Lower lobe of right lung (tissue), 2 donors: ENCODE measurements around the gene SLC2A5. TPM values are rescaled to one million over a fixed set of nuclear protein-coding genes. Genes with fewer than 3 reads are reported as not detected.
A peak's percentile ranks its signal among the peaks of the same experiment; 100 is the strongest.

Experiments
- ATAC-seq, 2 donors: fragments of 200-7000 bp; cut with Tn5 transposase; one replicate each; pipeline ENCODE4 v1.9.1; 2020 to 2022; ENCODE audit warnings: mild to moderate bottlenecking in 2 of 2, moderate library complexity in 2 of 2
- DNase-seq: peaks from one replicate; pipeline ENCODE4 v3.0.0-alpha.2; 2020
- H3K27ac ChIP-seq: fragments of 200-600 bp; one replicate; pipeline ENCODE4 v1.8.0; 2022
- H3K27me3 ChIP-seq: fragments of 200-600 bp; one replicate; pipeline ENCODE4 v1.8.0; 2022; ENCODE audit warnings: low read depth
- H3K36me3 ChIP-seq: fragments of 200-600 bp; one replicate; pipeline ENCODE4 v1.8.0; 2022; ENCODE audit warnings: mild to moderate bottlenecking
- H3K4me1 ChIP-seq: fragments of 200-600 bp; one replicate; pipeline ENCODE4 v1.8.0; 2022
- H3K4me3 ChIP-seq: fragments of 200-600 bp; one replicate; pipeline ENCODE4 v1.8.0; 2022; ENCODE audit warnings: mild to moderate bottlenecking
- H3K9me3 ChIP-seq: fragments of 200-600 bp; one replicate; pipeline ENCODE4 v1.8.0; 2022
- intact Hi-C: fragments of 100-400 bp; cut with DNase I; formaldehyde crosslinking; loops from one replicate; pipeline ENCODE4 v1.11.0; 2022
- total RNA-seq: library from RNA; stranded (reverse); fragmentation: NEBNext Ultra II Directional; extraction: Animal tissue kit (Norgen Biotek cat#: 25700); gene quantifications from one replicate; pipeline ENCODE4 v1.2.1, GENCODE V29; 2021
- TF ChIP-seq, protein P1 (sequence below): fragments of 200-600 bp; IDR thresholded peaks from one replicate; pipeline ENCODE4 v1.8.0; 2022; ENCODE audit warnings: antibody characterized with exemption, mild to moderate bottlenecking
- donor health status: DM: no; HTN: yes; CAD: no; lungs with severe emphysema.

SLC2A5 gene
- total RNA-seq, 1 donor from 2014 or later, result 1.7 TPM

DNA sequence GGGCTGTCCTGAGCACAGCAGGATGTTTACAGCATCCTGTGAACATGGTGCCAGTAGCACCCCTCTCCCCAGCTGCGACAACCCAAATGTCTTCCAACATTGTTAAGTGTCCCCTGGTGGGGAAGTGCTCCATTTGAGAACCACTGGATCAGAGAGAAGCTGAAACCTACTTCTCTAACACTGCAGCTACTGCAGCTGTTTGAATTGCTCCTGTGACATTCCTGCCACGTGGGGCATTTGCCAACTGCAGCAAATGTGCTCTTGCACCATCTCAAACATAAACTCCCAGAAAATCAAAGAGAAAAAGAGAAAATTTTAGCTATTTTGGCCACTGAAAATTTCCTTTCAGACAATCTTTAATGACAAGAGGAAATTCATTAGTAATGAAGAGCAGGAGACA, 11.0 kb downstream of the SLC2A5 start:
- intact Hi-C loops, result no loop called here
- ATAC-seq, result no peak
- Histone ChIP-seq H3K9me3 (no peaks in the 10 kb centered on the region), H3K27me3 (no peaks in the 10 kb centered on the region), H3K4me3 (no peak overlapping the region), H3K36me3 (no peaks in the 10 kb centered on the region), H3K27ac (no peak overlapping the region), H3K4me1 (peaks cover 6% of the 10 kb centered on the region)
- no peak for DNase-seq
- TF ChIP-seq, protein P1, sequence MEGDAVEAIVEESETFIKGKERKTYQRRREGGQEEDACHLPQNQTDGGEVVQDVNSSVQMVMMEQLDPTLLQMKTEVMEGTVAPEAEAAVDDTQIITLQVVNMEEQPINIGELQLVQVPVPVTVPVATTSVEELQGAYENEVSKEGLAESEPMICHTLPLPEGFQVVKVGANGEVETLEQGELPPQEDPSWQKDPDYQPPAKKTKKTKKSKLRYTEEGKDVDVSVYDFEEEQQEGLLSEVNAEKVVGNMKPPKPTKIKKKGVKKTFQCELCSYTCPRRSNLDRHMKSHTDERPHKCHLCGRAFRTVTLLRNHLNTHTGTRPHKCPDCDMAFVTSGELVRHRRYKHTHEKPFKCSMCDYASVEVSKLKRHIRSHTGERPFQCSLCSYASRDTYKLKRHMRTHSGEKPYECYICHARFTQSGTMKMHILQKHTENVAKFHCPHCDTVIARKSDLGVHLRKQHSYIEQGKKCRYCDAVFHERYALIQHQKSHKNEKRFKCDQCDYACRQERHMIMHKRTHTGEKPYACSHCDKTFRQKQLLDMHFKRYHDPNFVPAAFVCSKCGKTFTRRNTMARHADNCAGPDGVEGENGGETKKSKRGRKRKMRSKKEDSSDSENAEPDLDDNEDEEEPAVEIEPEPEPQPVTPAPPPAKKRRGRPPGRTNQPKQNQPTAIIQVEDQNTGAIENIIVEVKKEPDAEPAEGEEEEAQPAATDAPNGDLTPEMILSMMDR, result peak; percentile 16

DNA sequence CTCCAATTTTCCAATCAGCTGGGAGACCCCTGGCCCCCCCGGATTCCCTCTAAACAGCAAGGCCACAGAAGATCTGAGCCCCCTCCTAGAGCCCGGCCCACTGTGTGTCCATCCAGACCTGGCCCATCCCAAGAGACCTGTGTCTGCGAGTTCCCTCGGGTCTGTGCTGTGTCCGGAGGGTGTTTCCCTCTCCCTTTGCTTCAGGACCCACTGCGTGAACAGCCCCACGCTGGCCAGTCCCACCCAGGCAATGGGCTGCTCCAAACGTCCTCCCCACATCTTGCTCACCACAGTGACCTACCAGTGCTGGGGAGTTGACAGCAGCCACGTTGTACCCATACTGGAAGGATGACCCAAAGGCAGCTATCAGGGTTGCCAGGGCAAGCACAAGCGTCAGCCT, 11.6 kb downstream of the SLC2A5 start:
- intact Hi-C loops, result no loop called here
- ATAC-seq (no peak), DNase-seq (no peak)
- no peak overlapping the region for H3K27ac ChIP-seq
- TF ChIP-seq, protein P1, result no peak
- H3K36me3 ChIP-seq, result no peaks in the 10 kb centered on the region
- H3K27me3 ChIP-seq, result no peaks in the 10 kb centered on the region
- no peak overlapping the region for H3K4me3 ChIP-seq
- no peaks in the 10 kb centered on the region for H3K9me3 ChIP-seq
- peaks cover 6% of the 10 kb centered on the region for H3K4me1 ChIP-seq

DNA sequence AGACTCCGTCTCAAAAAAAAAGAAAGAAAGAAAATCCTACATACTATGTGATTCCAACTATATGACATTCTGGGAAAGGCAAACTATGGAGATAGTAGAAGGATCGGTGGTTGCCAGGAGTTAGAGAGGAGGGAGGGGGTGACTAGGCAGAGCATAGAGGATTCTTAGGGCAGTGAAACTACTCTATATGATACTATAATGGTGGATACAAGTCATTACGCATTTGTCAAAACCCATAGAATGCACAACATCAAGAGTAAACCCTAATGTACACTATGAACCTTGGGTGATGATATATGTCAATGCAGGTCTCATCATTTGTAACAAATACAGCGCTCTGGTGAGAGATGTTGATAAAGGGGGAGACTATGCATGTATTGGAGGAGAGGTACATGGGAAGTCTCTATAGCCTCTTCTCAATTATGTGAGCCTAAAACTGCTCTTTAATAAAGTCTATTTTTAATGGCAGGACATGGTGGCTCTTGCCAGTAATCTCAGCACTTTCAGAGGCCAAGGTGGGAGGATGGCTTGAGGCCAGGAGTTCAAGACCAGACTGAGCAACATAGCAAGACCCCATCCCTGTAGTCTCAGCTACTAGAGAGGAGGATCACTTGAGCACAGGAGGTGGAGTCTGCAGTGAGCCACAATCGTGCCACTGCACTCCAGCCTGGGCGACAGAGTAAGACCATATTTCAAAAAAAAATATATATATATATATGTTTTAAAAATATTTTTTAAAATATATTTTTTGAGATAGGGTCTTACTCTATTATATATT, 17.0 kb downstream of the SLC2A5 start:
- Histone ChIP-seq H3K4me1 (no peaks in the 10 kb centered on the region), H3K36me3 (no peaks in the 10 kb centered on the region), H3K27ac (no peak overlapping the region), H3K9me3 (no peaks in the 10 kb centered on the region), H3K27me3 (no peaks in the 10 kb centered on the region), H3K4me3 (no peak overlapping the region)
- no peak for DNase-seq
- intact Hi-C loops, result no loop called here
- ATAC-seq, result no peak
- TF ChIP-seq, protein P1, result no peak

DNA sequence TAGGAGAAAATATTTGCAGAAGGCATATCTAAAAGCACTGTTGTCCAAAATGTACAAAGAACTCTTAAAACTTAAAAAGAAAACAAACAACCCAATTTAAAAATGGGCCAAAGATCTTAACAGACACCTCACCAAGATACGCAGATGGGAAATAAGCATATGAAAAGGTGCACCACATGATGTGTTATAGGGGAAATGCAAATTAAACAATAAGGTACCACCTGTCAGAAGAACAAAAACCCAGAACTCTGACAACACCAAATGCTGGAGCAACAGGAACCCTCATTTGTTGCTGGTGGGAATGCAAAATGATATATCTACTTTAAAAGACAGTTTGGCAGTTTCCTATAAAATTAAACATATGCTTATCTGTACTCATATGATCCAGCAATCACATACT, 18.1 kb downstream of the SLC2A5 start:
- Histone ChIP-seq H3K27ac (no peak overlapping the region), H3K9me3 (no peaks in the 10 kb centered on the region), H3K4me1 (no peaks in the 10 kb centered on the region), H3K27me3 (no peaks in the 10 kb centered on the region), H3K4me3 (no peak overlapping the region), H3K36me3 (no peaks in the 10 kb centered on the region)
- intact Hi-C loops, result no loop called here
- TF ChIP-seq, protein P1, result no peak
- ATAC-seq (no peak), DNase-seq (no peak)

DNA sequence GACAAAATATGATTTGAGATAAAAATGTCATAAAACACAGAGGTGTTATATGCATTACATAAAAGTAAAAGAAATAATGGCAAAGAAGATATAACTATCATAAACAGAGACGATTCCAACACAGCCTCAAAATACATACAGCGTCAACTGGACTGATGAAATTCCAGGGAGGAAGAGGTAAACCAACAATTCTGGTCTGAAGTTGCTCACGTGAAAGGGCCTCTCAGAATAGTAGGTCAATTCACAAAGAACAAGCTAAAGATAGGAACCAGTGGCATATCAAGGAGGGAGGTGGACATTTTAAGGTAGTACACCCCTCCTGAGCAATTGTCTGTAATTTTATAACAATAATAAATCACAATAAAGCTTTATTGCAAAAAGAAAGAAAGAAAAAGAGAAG, 18.6 kb downstream of the SLC2A5 start:
- intact Hi-C loops, result no loop called here
- Histone ChIP-seq H3K27me3 (no peaks in the 10 kb centered on the region), H3K36me3 (no peaks in the 10 kb centered on the region), H3K9me3 (no peaks in the 10 kb centered on the region), H3K4me3 (no peak overlapping the region), H3K27ac (no peak overlapping the region), H3K4me1 (no peaks in the 10 kb centered on the region)
- TF ChIP-seq, protein P1, result no peak
- no peak for ATAC-seq
- no peak for DNase-seq
